H7 (cell line): ENCODE measurements around the gene THOC5. TPM values are rescaled to one million over a fixed set of nuclear protein-coding genes. Genes with fewer than 3 reads are reported as not detected.
"Not testable (repeated sequence)": the region's sequence is repeated elsewhere in the genome, so short reads cannot be mapped to it uniquely, and the experiment has no call there.

Experiments
- DNase-seq: peaks from one replicate; pipeline ENCODE4 v3.0.0; 2012
- H3K27me3 ChIP-seq: 2 replicates; pipeline ENCODE4 v1.6.0; 2011; ENCODE audit warnings: mild to moderate bottlenecking, low read length; ENCODE audit not compliant: control insufficient read depth, insufficient read depth
- H3K36me3 ChIP-seq: replicated peaks from 2 replicates; pipeline ENCODE4 v1.5.1; 2011; ENCODE audit warnings: low read length; ENCODE audit not compliant: control insufficient read depth, insufficient read depth
- H3K4me3 ChIP-seq: 2 replicates; pipeline ENCODE4 v1.5.1; 2011; ENCODE audit warnings: low read depth, mild to moderate bottlenecking, control low read depth, low read length, moderate library complexity; ENCODE audit not compliant: insufficient read depth
- total RNA-seq: library from RNA; depleted of rRNA; stranded (reverse); fragments of >200 nt; shearing (Covaris generic); gene quantifications from 2 replicates; pipeline ENCODE4 v1.2.3, GENCODE V29; 2014

The THOC5 gene
- total RNA-seq, 1 experiment from 2014 or later: 58.1 TPM

DNA sequence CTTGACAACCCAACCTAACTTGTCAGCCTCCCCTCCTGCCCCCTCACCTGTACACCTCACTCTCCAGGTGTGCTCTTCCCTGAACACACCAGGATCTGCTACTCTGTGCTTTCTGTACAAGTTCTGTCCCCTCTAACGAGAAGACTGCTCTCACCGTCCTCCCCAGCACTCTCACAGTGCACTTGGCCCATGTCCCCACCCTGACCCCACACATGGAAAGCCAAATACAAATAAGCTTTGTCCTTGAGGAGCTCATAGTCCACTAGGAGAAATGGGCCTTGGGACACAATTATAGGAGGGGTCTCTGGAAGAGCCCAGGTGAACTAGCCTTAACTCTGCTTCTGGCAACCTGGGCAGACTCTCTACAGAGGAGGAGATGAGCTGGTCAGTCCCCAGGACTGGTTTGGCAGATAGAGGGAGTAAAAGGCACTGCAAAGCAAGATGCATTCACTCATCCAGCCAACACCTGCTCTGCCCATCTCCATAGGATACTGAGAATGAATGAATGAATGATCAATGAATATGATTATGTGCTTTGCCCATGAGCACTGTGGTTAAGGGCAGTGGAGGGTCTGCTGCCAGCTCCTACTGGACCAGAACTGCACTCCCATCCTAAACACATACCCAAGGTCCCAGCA lies 17.5 kb upstream of the THOC5 start:
- no peak overlapping the region for H3K4me3 ChIP-seq
- DNase-seq: no peak
- H3K36me3 ChIP-seq: peaks cover 34% of the 10 kb centered on the region
- no peaks in the 10 kb centered on the region for H3K27me3 ChIP-seq

DNA sequence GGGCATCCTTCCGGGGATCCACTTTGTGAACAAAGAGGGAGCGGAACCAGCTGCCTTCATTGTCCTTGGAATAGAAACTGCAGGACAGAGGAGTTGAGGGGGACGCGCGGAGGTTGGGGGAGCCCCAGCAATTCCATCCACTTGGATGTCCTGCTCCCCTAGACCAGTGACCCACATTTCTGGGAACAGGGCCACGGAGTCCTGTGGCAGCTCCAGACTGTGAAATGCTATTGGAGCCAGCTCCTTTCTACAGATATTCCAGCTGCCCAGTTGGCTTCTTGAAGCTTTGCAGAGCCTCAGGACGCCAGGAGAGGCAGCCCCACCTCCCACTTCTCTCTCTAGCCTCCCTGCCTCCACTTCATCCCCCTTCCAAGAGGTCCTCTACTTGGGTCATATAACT lies 16.9 kb upstream of the THOC5 start:
- no peak overlapping the region for H3K4me3 ChIP-seq
- H3K36me3 ChIP-seq: peaks cover 35% of the 10 kb centered on the region
- DNase-seq: no peak
- H3K27me3 ChIP-seq: no peaks in the 10 kb centered on the region

DNA sequence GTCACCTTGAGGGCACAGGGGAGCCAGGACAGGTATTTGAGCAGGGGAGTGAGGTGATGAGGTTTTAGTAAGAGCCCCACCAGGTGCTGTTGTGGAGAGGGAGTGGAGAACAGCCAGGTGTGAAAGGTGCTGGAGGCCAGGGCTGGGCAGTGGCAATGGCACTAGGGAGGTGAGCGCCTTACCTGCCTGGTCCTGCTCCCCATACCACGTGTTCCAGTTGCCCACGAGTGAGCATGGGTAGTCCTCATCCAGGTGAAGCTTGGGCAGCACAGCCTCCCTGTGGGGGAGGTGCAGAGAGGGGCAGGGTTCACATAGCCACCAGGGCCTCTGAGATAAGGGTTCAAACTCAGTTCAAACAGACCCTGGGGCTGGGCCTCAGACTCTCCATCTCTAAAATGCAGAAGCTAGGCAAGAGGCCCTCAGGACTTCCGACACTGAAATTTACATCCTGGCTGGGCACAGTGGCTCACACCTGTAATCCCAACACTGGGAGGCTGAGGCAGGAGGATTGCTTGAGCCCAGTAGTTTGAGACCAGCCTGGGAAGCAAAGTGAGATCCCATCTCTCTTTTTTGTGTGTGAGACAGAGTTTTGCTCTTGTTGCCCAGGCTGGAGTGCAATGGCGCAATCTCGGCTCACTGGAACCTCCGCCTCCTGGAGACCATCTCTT lies 15.6 kb upstream of the THOC5 start:
- Histone ChIP-seq H3K36me3 (peaks cover 39% of the 10 kb centered on the region), H3K4me3 (no peak overlapping the region), H3K27me3 (no peaks in the 10 kb centered on the region)
- DNase-seq: no peak

DNA sequence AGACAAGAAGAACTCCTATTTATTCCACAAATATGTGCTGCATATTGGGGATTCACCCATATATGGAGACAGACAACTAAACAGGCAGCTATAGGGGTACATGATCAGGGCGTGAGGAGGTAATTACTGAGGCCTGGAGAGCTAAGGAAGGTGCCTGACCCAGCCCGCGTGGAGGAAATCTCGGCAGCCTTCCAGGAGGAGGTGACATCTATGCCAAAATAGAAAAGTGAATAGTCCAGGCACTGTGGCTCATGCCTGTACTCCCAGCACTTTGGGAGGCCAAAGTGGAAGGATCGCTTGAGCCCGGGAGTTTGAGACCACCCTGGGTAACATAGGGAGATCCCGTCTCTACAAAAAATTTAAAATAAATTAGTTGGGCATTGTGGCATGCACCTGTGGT lies 13.8 kb upstream of the THOC5 start:
- DNase-seq: no peak
- H3K36me3 ChIP-seq: peaks cover 44% of the 10 kb centered on the region
- H3K27me3 ChIP-seq: no peaks in the 10 kb centered on the region
- no peak overlapping the region for H3K4me3 ChIP-seq

DNA sequence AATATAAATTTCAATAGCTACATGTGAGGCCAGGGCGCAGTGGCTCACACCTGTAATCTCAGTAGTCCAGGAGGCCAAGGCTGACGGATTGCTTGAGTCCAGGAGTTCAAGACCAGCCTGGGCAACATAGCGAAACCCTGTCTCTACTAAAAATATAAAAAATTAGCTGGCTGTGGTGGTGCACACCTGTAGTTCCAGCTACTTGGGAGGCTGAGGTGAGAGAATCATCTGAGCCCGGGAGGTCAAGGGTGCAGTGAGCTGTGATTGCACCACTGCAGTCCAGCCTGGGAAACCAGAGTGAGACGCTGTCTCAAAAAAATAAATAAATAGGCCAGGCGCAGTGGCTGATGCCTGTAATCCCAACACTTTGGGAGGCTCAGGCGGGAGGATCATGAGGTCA lies 13.0 kb upstream of the THOC5 start:
- not testable (repeated sequence) for H3K4me3 ChIP-seq, H3K27me3 ChIP-seq, DNase-seq
- peaks cover 51% of the 10 kb centered on the region for H3K36me3 ChIP-seq

DNA sequence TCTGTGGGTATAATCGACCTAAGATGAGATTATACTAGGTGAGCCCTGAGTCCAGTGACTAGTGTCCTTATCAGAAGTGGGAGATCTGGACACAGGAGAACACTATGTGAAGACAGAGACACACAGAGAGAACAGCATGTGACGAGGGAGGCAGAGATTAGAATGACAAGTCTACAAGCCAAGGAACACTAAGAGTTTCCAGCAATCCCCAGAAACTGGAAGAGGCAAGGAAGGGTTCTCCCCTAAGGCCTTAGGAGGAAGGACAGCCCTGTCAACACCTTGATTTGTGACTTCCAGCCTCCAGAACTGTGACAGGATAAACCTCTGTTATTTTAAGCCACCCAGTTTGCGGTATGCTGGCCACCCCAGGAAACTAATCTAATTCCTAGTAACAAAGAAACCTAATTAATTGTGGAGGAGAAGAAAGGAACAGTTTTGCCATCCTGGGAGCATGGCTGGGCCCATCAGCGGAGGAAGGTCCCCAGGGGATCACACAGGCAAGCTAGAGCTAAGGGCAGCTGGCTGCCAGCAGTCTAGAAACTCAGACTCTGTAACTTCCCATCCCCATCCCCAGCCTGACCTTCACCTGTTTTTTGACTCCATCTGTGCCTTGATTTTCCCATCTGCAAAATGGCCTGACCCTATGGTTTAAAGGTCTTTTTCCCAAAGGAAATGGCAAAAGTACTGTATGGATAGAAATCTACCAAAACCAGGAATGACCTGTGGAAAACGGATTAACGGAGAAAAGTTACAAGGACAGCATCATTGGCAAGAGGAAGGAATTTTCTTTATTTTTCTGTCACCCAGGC lies 10.3 kb upstream of the THOC5 start:
- no peaks in the 10 kb centered on the region for H3K27me3 ChIP-seq
- H3K4me3 ChIP-seq: no peak overlapping the region
- peaks cover 53% of the 10 kb centered on the region for H3K36me3 ChIP-seq
- DNase-seq: no peak

DNA sequence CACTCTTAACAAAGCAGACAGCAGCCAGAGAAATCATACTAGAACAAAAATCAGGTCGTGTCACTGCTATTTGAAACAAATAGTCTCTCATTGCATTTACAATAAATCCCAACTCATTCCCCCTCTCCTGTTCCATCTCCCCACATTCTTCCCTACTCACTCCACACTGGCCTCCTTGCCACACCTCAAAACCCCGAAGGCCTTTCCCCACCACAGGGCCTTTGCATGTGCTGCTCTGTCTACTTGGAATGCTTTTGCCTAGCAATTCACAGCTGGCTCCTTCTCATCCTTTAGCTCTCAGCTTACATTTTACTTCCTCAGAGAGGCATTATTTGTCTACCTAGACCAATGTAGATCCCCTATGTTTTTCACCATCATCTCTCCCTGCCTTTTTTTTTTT lies 6.3 kb upstream of the THOC5 start:
- DNase-seq: no peak
- Histone ChIP-seq H3K36me3 (peaks cover 56% of the 10 kb centered on the region), H3K4me3 (no peak overlapping the region), H3K27me3 (no peaks in the 10 kb centered on the region)

DNA sequence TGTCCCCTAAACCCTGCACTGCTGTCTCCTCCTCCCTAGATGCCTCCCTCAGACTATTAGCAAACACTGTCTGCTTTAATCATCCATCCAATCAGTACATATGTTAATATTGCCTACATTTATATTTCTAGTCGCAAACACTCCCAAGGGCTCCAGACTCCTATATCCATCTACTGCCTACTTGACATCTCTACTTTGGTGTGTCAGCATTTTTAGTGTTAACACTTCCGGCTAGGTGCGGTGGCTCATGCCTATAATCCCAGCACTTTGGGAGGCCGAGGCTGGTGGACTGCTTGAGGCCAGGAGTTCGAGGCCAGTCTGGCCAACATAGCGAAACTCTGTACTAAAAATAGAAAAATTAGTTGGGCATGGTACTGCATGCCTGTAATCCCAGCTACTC lies 5.5 kb upstream of the THOC5 start:
- H3K4me3 ChIP-seq: no peak overlapping the region
- no peak for DNase-seq
- H3K36me3 ChIP-seq: peaks cover 52% of the 10 kb centered on the region
- no peaks in the 10 kb centered on the region for H3K27me3 ChIP-seq

DNA sequence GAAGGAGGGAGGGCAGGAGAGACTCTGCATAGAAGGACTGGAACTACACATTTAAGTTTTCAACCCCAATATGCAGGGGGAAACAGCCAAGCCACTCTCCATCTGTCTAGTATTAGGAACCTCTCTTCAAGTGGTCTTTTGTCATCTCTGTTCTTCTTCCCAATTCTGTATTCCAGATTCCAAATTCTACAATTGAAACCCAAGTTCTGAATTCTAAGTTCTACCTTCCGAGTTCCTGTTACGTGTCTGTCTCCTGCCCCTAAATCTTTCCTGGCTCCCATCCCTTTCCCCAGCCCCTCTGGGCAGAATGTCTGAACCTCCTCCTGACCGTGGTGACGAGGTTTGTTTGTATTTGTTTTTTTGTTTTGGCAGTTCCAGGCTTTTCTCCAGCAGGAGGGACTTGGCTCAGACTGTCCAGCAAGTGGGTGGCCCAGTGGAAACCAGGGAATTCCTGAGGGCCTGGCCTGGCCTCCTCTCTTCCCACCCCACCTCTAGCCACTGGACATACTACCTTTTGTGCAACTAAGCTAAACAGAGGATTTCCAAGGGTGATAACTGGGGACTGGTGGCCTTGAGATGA lies 1.6 kb upstream of the THOC5 start:
- no peak for DNase-seq
- Histone ChIP-seq H3K36me3 (peaks cover 32% of the 10 kb centered on the region), H3K4me3 (no peak overlapping the region), H3K27me3 (no peaks in the 10 kb centered on the region)

DNA sequence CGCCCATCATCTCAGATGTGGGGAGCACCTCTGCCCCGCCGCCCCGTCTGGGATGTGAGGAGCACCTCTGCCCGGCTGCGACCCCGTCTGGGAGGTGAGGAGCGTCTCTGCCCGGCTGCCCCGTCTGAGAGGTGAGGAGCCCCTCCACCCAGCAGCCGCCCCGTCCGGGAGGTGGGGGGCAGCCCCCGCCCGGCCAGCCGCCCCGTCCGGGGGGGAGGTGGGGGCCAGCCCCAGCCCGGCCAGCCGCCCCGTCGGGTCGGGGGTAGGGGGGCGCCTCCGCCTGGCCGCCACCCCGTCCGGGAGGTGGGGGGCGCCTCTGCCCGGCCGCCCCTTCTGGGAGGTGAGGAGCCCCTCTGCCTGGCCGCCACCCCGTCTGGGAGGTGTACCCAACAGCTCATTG lies 1.2 kb downstream of the THOC5 start:
- not testable (repeated sequence) for DNase-seq, H3K4me3 ChIP-seq, H3K27me3 ChIP-seq
- peaks cover 22% of the 10 kb centered on the region for H3K36me3 ChIP-seq

DNA sequence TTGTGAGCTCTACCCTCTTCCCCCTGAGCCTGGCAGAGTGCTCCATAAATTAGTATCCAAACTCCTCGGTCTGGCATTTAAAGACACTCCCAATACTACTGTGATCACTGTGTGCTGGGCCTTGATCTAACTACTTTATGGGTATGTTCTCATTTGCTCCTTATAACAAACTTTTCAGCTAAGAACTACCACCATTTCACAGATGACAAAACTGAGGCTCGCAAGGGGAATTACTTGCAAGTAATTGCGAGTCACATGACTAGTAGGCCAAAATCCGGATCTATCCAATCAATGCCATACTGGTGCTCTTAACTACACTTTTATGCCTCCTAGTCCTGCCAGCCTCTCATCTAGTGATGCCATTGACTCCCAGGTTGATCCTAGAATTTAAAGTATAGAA lies 3.6 kb downstream of the THOC5 start:
- no peak for DNase-seq

DNA sequence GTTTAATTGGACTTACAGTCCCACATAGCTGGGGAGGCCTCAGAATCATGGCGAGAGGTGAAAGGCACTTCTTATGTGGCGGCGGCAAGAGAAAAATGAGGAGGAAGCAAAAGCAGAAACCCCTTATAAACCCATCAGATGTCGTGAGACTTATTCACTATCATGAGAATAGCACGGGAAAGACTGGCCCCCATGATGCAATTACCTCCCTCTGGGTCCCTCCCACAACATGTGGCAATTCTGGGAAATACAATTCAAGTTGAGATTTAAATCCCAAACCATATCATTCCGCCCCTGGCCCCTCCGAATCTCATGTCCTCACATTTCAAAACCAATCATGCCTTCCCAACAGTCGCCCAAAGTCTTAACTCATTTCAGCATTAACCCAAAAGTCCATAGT lies 8.5 kb downstream of the THOC5 start:
- not testable (repeated sequence) for H3K4me3 ChIP-seq, DNase-seq, H3K27me3 ChIP-seq
- peaks cover 23% of the 10 kb centered on the region for H3K36me3 ChIP-seq

More for the DNA sequence above, 3.6 kb downstream of the THOC5 start:
- peaks cover 12% of the 10 kb centered on the region for H3K36me3 ChIP-seq
- no peak overlapping the region for H3K4me3 ChIP-seq
- H3K27me3 ChIP-seq: no peaks in the 10 kb centered on the region

DNA sequence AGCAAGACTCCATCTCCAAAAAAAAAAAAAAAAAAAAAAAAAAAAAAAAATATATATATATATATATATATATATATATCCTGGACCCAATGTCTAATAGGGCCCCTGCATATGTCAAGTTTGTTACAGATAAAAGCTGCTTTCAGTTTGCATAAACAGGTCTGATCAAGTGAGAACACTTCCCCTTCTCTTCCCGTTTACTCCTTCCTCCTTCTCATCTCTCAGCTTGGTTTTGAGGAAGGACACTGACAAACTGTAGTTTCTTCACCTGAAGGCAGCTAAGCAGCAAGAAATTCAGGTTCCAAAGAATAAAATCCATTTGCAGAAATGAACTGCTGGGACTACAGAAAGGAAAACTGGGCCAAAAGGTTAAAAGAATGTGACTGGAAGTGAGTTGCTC lies 11.7 kb downstream of the THOC5 start:
- DNase-seq: no peak
- no peaks in the 10 kb centered on the region for H3K27me3 ChIP-seq
- no peak overlapping the region for H3K4me3 ChIP-seq
- H3K36me3 ChIP-seq: peaks cover 22% of the 10 kb centered on the region

DNA sequence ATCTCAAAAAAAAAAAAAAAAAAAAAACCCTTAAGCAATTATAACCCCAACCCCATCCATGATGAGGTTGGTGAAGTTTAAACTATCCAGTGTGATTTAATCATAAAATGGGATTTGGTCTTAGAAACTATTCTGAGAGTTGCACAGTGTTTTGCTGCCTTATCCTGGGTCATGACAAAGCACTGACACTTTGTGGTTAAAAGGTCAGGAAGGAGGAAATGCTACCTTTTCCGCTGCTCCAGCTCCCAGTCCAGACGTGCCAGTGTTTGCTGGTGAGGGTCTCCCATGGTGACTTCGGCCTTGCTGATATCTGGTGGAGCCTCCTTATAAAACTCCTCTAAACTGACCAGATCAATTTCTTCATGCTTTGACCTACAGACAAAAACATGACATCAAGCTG lies 14.5 kb downstream of the THOC5 start:
- Histone ChIP-seq H3K36me3 (peaks cover 29% of the 10 kb centered on the region), H3K27me3 (no peaks in the 10 kb centered on the region), H3K4me3 (no peak overlapping the region)
- DNase-seq: no peak

DNA sequence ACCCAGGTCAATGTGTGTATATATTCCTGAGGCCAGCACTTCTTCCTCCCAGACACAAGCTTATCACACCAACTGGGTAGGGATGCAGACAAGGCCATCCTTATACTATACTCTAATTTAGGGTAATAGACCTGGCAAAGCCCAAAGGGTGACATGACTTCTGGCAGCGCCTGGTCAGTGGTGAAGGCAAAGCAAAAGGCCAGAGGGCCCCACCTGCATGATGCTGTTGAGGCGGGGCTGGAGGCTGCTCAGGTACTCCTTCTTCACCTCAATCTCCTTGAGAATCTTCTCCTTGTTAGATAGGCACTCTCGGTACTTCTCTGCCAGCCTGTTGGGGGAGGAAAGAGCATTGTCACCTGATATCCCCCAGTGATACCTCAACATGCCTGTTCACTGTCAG lies 17.1 kb downstream of the THOC5 start:
- Histone ChIP-seq H3K36me3 (peaks cover 27% of the 10 kb centered on the region), H3K27me3 (no peaks in the 10 kb centered on the region)
- DNase-seq: no peak

More for the DNA sequence above, 17.1 kb downstream of the THOC5 start:
- H3K4me3 ChIP-seq: no peak overlapping the region
